H9 (cell line): ENCODE measurements around the gene DNLZ. TPM values are rescaled to one million over a fixed set of nuclear protein-coding genes. Genes with fewer than 3 reads are reported as not detected.
A peak's percentile ranks its signal among the peaks of the same experiment; 100 is the strongest.

Experiments
- DNase-seq: peaks from one replicate; pipeline ENCODE4 v3.0.0-alpha.2; 2017
- H2AFZ ChIP-seq: one replicate; pipeline ENCODE4 v1.6.1; 2013; ENCODE audit warnings: mild to moderate bottlenecking, low read length, control low read depth, moderate library complexity
- H2AK5ac ChIP-seq: 2 replicates; pipeline ENCODE4 v1.6.1; 2013; ENCODE audit warnings: low read length, control low read depth, mixed read lengths; ENCODE audit not compliant: insufficient read length
- H2BK120ac ChIP-seq: one replicate; pipeline ENCODE4 v1.6.1; 2013; ENCODE audit warnings: low read depth, mild to moderate bottlenecking, low read length, control low read depth, inconsistent platforms; ENCODE audit not compliant: poor library complexity, severe bottlenecking
- H2BK12ac ChIP-seq: 2 replicates; pipeline ENCODE4 v1.6.1; 2013; ENCODE audit warnings: low read length, control low read depth, mixed read lengths, low read depth; ENCODE audit not compliant: insufficient read length
- H2BK15ac ChIP-seq: 2 replicates; pipeline ENCODE4 v1.6.1; 2013; ENCODE audit warnings: low read depth, low read length, control low read depth
- H2BK20ac ChIP-seq: one replicate; pipeline ENCODE4 v1.6.1; 2013; ENCODE audit warnings: low read depth, mild to moderate bottlenecking, low read length, control low read depth, inconsistent platforms; ENCODE audit not compliant: poor library complexity, severe bottlenecking
- H2BK5ac ChIP-seq: 2 replicates; pipeline ENCODE4 v1.6.1; 2013; ENCODE audit warnings: low read length, control low read depth, mixed read lengths; ENCODE audit not compliant: insufficient read length
- H3K14ac ChIP-seq: 2 replicates; pipeline ENCODE4 v1.6.1; 2013; ENCODE audit warnings: low read length, control low read depth; ENCODE audit not compliant: insufficient read depth
- H3K18ac ChIP-seq: 2 replicates; pipeline ENCODE4 v1.6.1; 2013; ENCODE audit warnings: low read depth, mild to moderate bottlenecking, mixed read lengths, low read length, control low read depth; ENCODE audit not compliant: insufficient read length
- H3K23ac ChIP-seq: 2 replicates; pipeline ENCODE4 v1.6.1; 2013; ENCODE audit warnings: low read length, control low read depth, mixed read lengths, low read depth; ENCODE audit not compliant: insufficient read length
- H3K23me2 ChIP-seq: 2 replicates; pipeline ENCODE4 v1.6.1; 2013; ENCODE audit warnings: low read depth, mild to moderate bottlenecking, mixed read lengths, low read length, control low read depth; ENCODE audit not compliant: insufficient read length, poor library complexity, severe bottlenecking
- H3K27ac ChIP-seq: 2 replicates; pipeline ENCODE4 v1.5.1; 2013; ENCODE audit warnings: low read length, control low read depth, mixed read lengths, low read depth; ENCODE audit not compliant: insufficient read length
- H3K27me3 ChIP-seq: 2 replicates; pipeline ENCODE4 v1.6.1; 2013; ENCODE audit warnings: low read length, control low read depth, inconsistent platforms; ENCODE audit not compliant: insufficient read depth
- H3K4ac ChIP-seq: 2 replicates; pipeline ENCODE4 v1.6.1; 2013; ENCODE audit warnings: low read depth, mild to moderate bottlenecking, control low read depth, inconsistent platforms, low read length, moderate library complexity
- H3K4me1 ChIP-seq: 2 replicates; pipeline ENCODE4 v1.6.1; 2013; ENCODE audit warnings: low read length, control low read depth, inconsistent platforms; ENCODE audit not compliant: insufficient read depth
- H3K4me2 ChIP-seq: 2 replicates; pipeline ENCODE4 v1.6.1; 2013; ENCODE audit warnings: low read length, control low read depth, mixed read lengths; ENCODE audit not compliant: insufficient read length, insufficient read depth
- H3K56ac ChIP-seq: 2 replicates; pipeline ENCODE4 v1.6.1; 2013; ENCODE audit warnings: low read depth, mild to moderate bottlenecking, mixed read lengths, low read length, control low read depth; ENCODE audit not compliant: insufficient read length
- H3K79me1 ChIP-seq: 2 replicates; pipeline ENCODE4 v1.6.1; 2013; ENCODE audit warnings: low read depth, mild to moderate bottlenecking, moderate library complexity, low read length, control low read depth, inconsistent platforms; ENCODE audit not compliant: insufficient read depth, poor library complexity, severe bottlenecking
- H3K79me2 ChIP-seq: 2 replicates; pipeline ENCODE4 v1.6.1; 2013; ENCODE audit warnings: low read length, control low read depth, inconsistent platforms; ENCODE audit not compliant: insufficient read depth
- H3K9ac ChIP-seq: 2 replicates; pipeline ENCODE4 v1.6.1; 2013; ENCODE audit warnings: low read length, control low read depth, mixed read lengths; ENCODE audit not compliant: insufficient read length; ENCODE audit errors: extremely low read depth
- H3K9me3 ChIP-seq: one replicate; pipeline ENCODE4 v1.6.1; 2013; ENCODE audit warnings: low read depth, low read length, inconsistent platforms; ENCODE audit not compliant: control insufficient read depth
- H3T11ph ChIP-seq: one replicate; pipeline ENCODE4 v1.6.1; 2013; ENCODE audit warnings: mild to moderate bottlenecking, low read length, control low read depth, inconsistent platforms
- H4K20me1 ChIP-seq: one replicate; pipeline ENCODE4 v1.6.1; 2013; ENCODE audit not compliant: control insufficient read depth, insufficient read length, insufficient read depth
- H4K5ac ChIP-seq: 2 replicates; pipeline ENCODE4 v1.6.1; 2013; ENCODE audit warnings: low read depth, mild to moderate bottlenecking, mixed read lengths, low read length, control low read depth; ENCODE audit not compliant: insufficient read length
- H4K8ac ChIP-seq: replicated peaks from 2 replicates; pipeline ENCODE4 v1.6.1; 2013; ENCODE audit warnings: low read length, control low read depth, mixed read lengths, low read depth; ENCODE audit not compliant: insufficient read length
- H4K91ac ChIP-seq: 2 replicates; pipeline ENCODE4 v1.6.1; 2013; ENCODE audit warnings: low read depth, mild to moderate bottlenecking, moderate library complexity, mixed read lengths, low read length, control low read depth; ENCODE audit not compliant: insufficient read length
- H3K27ac Mint-ChIP-seq, 3 experiments: 2 replicates in 2 of 3; 3 replicates in 1 of 3; pipeline ENCODE4 v1.8.0; 2020 to 2021; ENCODE audit warnings: mixed read lengths in 3 of 3, mild to moderate bottlenecking in 1 of 3, moderate library complexity in 1 of 3
- H3K27me3 Mint-ChIP-seq: 2 replicates; pipeline ENCODE4 v1.8.0; 2021; ENCODE audit warnings: low read depth, mild to moderate bottlenecking, moderate library complexity, mixed read lengths
- H3K36me3 Mint-ChIP-seq, 3 experiments: 2 replicates in 2 of 3; 3 replicates in 1 of 3; pipeline ENCODE4 v1.8.0; 2020 to 2021; ENCODE audit warnings: low read depth in 3 of 3, mixed read lengths in 3 of 3; ENCODE audit not compliant: insufficient read depth in 1 of 3
- H3K4me1 Mint-ChIP-seq, 2 experiments: 2 replicates each; pipeline ENCODE4 v1.8.0; 2020; ENCODE audit warnings: mixed read lengths in 2 of 2
- H3K4me3 Mint-ChIP-seq, 2 experiments: 2 replicates in 1 of 2; 3 replicates in 1 of 2; pipeline ENCODE4 v1.8.0; 2020 to 2021; ENCODE audit warnings: mild to moderate bottlenecking in 2 of 2, mixed read lengths in 2 of 2, moderate library complexity in 1 of 2
- H3K9me3 Mint-ChIP-seq, 2 experiments: 2 replicates in 1 of 2; 3 replicates in 1 of 2; pipeline ENCODE4 v1.8.0; 2020; ENCODE audit warnings: mild to moderate bottlenecking in 2 of 2, mixed read lengths in 2 of 2, moderate library complexity in 1 of 2
- WGBS: extraction: QIAGEN DNeasy Blood & Tissue Kit; methylation state at CpG from one replicate; pipeline ENCODE4 v1.1.7; 2013; ENCODE audit warnings: missing lambda C conversion rate, low lambda C conversion rate, mixed read lengths; ENCODE audit not compliant: insufficient read length; ENCODE audit errors: extremely low coverage; 5-methylcytosine and 5-hydroxymethylcytosine counted together
- total RNA-seq: library from RNA; stranded (reverse); gene quantifications from 2 replicates; pipeline ENCODE4 v1.2.1, GENCODE V29; 2021
- TF ChIP-seq, protein P1 (sequence below): fragments of 200-600 bp; sonication (generic); conservative IDR thresholded peaks from 3 replicates; pipeline ENCODE4 v1.8.0; 2021; ENCODE audit warnings: antibody characterized with exemption, mild to moderate bottlenecking

The DNLZ gene
- total RNA-seq, 1 experiment from 2014 or later: 24.8 TPM

DNA sequence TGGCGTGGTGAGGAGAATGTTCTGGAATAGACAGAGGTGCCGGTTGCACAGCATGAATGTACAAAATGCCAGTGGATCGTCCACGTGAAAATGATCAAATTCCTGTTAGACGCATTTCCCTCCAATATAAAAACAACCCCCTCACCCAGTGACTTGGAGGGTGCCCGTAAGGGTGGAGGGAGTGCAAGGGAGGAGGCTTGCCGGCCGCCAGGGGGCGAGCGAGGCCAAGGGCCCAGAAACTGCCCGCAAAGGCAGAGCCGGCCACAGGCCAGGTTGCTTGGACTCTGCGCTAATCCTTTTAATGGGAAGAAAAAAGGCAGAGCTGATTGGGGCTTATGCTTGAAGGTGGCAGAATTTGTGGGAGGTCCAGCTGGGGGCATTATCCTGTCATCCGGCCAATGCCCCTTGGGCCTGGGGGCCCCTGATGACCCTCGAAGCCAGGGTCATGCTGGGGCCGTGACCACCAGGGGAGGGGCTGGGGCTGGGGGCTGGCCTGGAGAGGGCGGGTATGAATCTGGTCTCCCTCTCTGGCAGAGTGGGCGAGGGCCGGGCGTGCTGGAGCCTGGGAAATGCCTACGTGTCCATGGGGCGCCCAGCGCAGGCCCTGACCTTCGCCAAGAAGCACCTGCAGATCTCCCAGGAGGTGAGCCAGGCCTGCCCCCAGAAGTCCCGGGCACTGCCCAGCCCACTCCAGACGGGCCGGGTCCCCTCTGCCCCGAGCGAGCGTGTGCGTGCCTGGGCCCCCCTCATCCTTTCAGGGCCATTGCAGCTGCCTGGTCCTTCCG, 24.2 kb downstream of the DNLZ start:
- Histone ChIP-seq H4K91ac (no peak overlapping the region), H4K8ac (no peak overlapping the region), H2AK5ac (no peak overlapping the region), H3K4ac (no peak overlapping the region), H3K27me3 (no peaks in the 10 kb centered on the region), H3K27ac (no peak overlapping the region), H3K4me2 (no peak overlapping the region), H3K9ac (no peak overlapping the region), H2BK120ac (no peak overlapping the region), H3K23me2 (no peaks in the 10 kb centered on the region), H3K56ac (no peak overlapping the region), H3K9me3 (no peaks in the 10 kb centered on the region), H2BK5ac (no peak overlapping the region), H2AFZ (no peak overlapping the region), H4K20me1 (no peaks in the 10 kb centered on the region), H2BK20ac (no peak overlapping the region), H3K79me2 (no peaks in the 10 kb centered on the region), H3K14ac (no peak overlapping the region; the same call in 1 of the 2 replicates), H2BK12ac (no peak overlapping the region), H3K18ac (no peak overlapping the region), H3K79me1 (no peaks in the 10 kb centered on the region), H3T11ph (no peak overlapping the region), H2BK15ac (no peak overlapping the region), H3K23ac (no peak overlapping the region), H4K5ac (no peak overlapping the region), H3K4me1 (no peaks in the 10 kb centered on the region)
- peak; percentile 78 for DNase-seq
- TF ChIP-seq, protein P1, sequence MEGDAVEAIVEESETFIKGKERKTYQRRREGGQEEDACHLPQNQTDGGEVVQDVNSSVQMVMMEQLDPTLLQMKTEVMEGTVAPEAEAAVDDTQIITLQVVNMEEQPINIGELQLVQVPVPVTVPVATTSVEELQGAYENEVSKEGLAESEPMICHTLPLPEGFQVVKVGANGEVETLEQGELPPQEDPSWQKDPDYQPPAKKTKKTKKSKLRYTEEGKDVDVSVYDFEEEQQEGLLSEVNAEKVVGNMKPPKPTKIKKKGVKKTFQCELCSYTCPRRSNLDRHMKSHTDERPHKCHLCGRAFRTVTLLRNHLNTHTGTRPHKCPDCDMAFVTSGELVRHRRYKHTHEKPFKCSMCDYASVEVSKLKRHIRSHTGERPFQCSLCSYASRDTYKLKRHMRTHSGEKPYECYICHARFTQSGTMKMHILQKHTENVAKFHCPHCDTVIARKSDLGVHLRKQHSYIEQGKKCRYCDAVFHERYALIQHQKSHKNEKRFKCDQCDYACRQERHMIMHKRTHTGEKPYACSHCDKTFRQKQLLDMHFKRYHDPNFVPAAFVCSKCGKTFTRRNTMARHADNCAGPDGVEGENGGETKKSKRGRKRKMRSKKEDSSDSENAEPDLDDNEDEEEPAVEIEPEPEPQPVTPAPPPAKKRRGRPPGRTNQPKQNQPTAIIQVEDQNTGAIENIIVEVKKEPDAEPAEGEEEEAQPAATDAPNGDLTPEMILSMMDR: peak; percentile 99
- H3K27me3 Mint-ChIP-seq: no peaks in the 10 kb centered on the region; the same call in 1 of the 2 replicates
- WGBS: no CpG with 5 or more reads among the region's 32 CpGs
- H3K4me3 Mint-ChIP-seq: peak overlapping the region in 1 of 2 experiments; percentile 31; a peak in 1 of 5 replicates
- H3K9me3 Mint-ChIP-seq: no peaks in the 10 kb centered on the region
- H3K27ac Mint-ChIP-seq: peak overlapping the region in 1 of 3 experiments; percentile 92; a peak in 2 of 7 replicates
- no peaks in the 10 kb centered on the region; a peak in 1 of 7 replicates for H3K36me3 Mint-ChIP-seq
- peaks cover 6 to 17% of the 10 kb centered on the region in 2 experiments; a peak in 3 of 4 replicates for H3K4me1 Mint-ChIP-seq
